Suprapubic skin (tissue), 4 donors: Measurements from ENCODE around the gene GPR183. TPM values are rescaled to one million over a fixed set of nuclear protein-coding genes. Genes with fewer than 3 reads are reported as not detected.

Experiments
- DNase-seq, 2 donors: peaks; one replicate each; pipeline ENCODE4 v3.0.0-alpha.2; 2019; ENCODE audit warnings: low spot score in 2 of 2
- H3K27ac ChIP-seq: fragments of 200-600 bp; sonication (generic); one replicate; pipeline ENCODE4 v1.5.1; 2019
- H3K27me3 ChIP-seq: fragments of 200-600 bp; sonication (generic); one replicate; pipeline ENCODE4 v1.5.1; 2019
- H3K36me3 ChIP-seq: fragments of 200-600 bp; sonication (generic); one replicate; pipeline ENCODE4 v1.5.1; 2019
- H3K4me1 ChIP-seq: fragments of 200-600 bp; sonication (generic); one replicate; pipeline ENCODE4 v1.5.1; 2019
- H3K4me3 ChIP-seq: fragments of 200-600 bp; sonication (generic); one replicate; pipeline ENCODE4 v1.5.1; 2019; ENCODE audit warnings: mild to moderate bottlenecking
- H3K9me3 ChIP-seq: fragments of 200-600 bp; sonication (generic); one replicate; pipeline ENCODE4 v1.5.1; 2019
- EP300 ChIP-seq: sonication (generic); formaldehyde crosslinking; IDR thresholded peaks from one replicate; pipeline ENCODE4 v1.6.1; 2017; ENCODE audit warnings: antibody characterized with exemption
- POLR2A ChIP-seq, 2 donors: fragments of 450-650 bp; IDR thresholded peaks; one replicate each; pipeline ENCODE4 v1.6.1; 2017; ENCODE audit warnings: antibody characterized with exemption in 2 of 2, mild to moderate bottlenecking in 2 of 2, moderate library complexity in 2 of 2
- POLR2AphosphoS5 ChIP-seq, 3 donors: sonication (generic); formaldehyde crosslinking; IDR thresholded peaks; one replicate each; pipeline ENCODE4 v1.6.1; 2017; ENCODE audit warnings: antibody characterized with exemption in 3 of 3
- WGBS: methylation state at CpG from one replicate; pipeline ENCODE4 v1.1.5; 2018; 5-methylcytosine and 5-hydroxymethylcytosine counted together
- total RNA-seq, 4 donors: library from RNA; depleted of rRNA; stranded (reverse); fragments of >200 nt; gene quantifications; one replicate each; pipeline ENCODE4 v1.1.0, GENCODE V29; 2016
- TF ChIP-seq, protein P1 (sequence below), 2 donors: fragments of 200-600 bp in 1 of 2; fragments of 450-650 bp in 1 of 2; sonication (generic) in 1 of 2; IDR thresholded peaks; one replicate each; pipeline ENCODE4 v1.5.1; 2016 to 2019; ENCODE audit warnings: antibody characterized with exemption in 2 of 2, mild to moderate bottlenecking in 1 of 2, moderate library complexity in 1 of 2

The GPR183 gene
- total RNA-seq, 4 donors from 2014 or later = 2.3 to 7.0 (median 4.4) TPM

- Histone ChIP-seq H3K4me1 (no peaks in the 10 kb centered on the region), H3K36me3 (peaks cover 17% of the 10 kb centered on the region), H3K27ac (no peak overlapping the region), H3K27me3 (no peaks in the 10 kb centered on the region), H3K9me3 (no peaks in the 10 kb centered on the region), H3K4me3 (no peak overlapping the region)
- DNase-seq = no peak
- 78% methylated on average over 4 of the region's 4 CpGs for WGBS
- TF ChIP-seq, protein P1, sequence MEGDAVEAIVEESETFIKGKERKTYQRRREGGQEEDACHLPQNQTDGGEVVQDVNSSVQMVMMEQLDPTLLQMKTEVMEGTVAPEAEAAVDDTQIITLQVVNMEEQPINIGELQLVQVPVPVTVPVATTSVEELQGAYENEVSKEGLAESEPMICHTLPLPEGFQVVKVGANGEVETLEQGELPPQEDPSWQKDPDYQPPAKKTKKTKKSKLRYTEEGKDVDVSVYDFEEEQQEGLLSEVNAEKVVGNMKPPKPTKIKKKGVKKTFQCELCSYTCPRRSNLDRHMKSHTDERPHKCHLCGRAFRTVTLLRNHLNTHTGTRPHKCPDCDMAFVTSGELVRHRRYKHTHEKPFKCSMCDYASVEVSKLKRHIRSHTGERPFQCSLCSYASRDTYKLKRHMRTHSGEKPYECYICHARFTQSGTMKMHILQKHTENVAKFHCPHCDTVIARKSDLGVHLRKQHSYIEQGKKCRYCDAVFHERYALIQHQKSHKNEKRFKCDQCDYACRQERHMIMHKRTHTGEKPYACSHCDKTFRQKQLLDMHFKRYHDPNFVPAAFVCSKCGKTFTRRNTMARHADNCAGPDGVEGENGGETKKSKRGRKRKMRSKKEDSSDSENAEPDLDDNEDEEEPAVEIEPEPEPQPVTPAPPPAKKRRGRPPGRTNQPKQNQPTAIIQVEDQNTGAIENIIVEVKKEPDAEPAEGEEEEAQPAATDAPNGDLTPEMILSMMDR (IDR thresholded peaks at IDR 0.05) = no peak
- TF ChIP-seq POLR2A (IDR thresholded peaks at IDR 0.05) = no peak
- TF ChIP-seq POLR2AphosphoS5 (IDR thresholded peaks at IDR 0.05) = no peak
- no peak for TF ChIP-seq EP300
Observed at GRCh38 chr13:99335603-99336002, 28.4 kb upstream of the GPR183 start.

DNA sequence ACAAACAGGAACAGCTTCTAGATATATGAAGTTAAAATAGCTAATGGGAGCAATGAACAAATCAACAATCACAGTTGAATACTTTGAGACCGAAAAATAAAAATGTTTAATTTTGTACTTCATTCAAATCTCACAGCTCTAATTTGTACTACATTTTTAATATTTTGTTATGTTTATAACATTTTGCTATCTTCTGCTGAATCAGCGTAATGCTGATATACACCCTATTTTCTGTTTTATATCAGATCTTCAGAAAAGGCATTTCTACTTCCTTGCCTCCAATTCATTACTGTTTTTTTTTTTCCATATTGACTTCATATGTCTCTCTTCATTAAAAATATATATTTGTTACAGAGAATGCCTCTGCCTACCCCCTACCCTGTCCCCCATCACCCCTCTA, 27.9 kb upstream of the GPR183 start:
- DNase-seq = no peak
- 96% methylated on average over 2 of the region's 2 CpGs for WGBS
- Histone ChIP-seq H3K4me1 (no peaks in the 10 kb centered on the region), H3K4me3 (no peak overlapping the region), H3K27ac (no peak overlapping the region), H3K27me3 (no peaks in the 10 kb centered on the region), H3K36me3 (peaks cover 12% of the 10 kb centered on the region), H3K9me3 (no peaks in the 10 kb centered on the region)
- no peak for TF ChIP-seq EP300
- TF ChIP-seq POLR2A (IDR thresholded peaks at IDR 0.05) = no peak
- no peak for TF ChIP-seq POLR2AphosphoS5 (IDR thresholded peaks at IDR 0.05)
- TF ChIP-seq, protein P1 (IDR thresholded peaks at IDR 0.05) = no peak

GRCh38 chr13:99334221-99334620, 27.0 kb upstream of the GPR183 start:
- 93% methylated on average over 3 of the region's 3 CpGs for WGBS
- no peaks in the 10 kb centered on the region for H3K9me3 ChIP-seq
- DNase-seq = no peak
- TF ChIP-seq, protein P1 (IDR thresholded peaks at IDR 0.05) = no peak
- no peak for TF ChIP-seq POLR2A (IDR thresholded peaks at IDR 0.05)
- no peak for TF ChIP-seq EP300
- TF ChIP-seq POLR2AphosphoS5 (IDR thresholded peaks at IDR 0.05) = no peak
- no peak overlapping the region for H3K4me3 ChIP-seq
- no peaks in the 10 kb centered on the region for H3K4me1 ChIP-seq
- no peaks in the 10 kb centered on the region for H3K27me3 ChIP-seq
- H3K36me3 ChIP-seq = peaks cover 14% of the 10 kb centered on the region
- H3K27ac ChIP-seq = no peak overlapping the region

DNA sequence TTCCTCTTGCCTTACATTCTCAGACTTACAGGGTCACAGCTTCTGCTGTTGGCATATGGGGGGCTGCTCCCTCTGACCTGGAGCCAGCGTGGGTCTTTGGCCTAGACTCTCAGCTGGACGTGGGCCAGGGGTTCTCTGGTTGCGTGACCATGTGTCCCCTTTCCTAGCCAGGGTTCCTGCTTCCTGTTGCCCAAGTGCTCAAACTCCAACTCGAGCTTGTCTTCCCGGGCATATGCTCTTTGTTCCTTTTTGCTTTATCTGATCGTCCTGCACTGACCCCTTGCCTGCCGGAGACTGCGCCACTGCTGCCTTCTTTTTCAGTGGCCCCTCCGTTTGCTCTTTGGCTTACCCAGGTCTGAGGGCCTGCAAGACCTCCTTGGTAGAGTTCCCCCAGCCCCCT, 25.3 kb upstream of the GPR183 start:
- H3K27me3 ChIP-seq = no peaks in the 10 kb centered on the region
- TF ChIP-seq POLR2A (IDR thresholded peaks at IDR 0.05) (no peak), EP300 (no peak), POLR2AphosphoS5 (IDR thresholded peaks at IDR 0.05) (no peak)
- TF ChIP-seq, protein P1 (IDR thresholded peaks at IDR 0.05) = no peak
- peaks cover 22% of the 10 kb centered on the region for H3K36me3 ChIP-seq
- H3K4me3 ChIP-seq = no peak overlapping the region
- WGBS = 93% methylated on average over 9 of the region's 9 CpGs
- no peak overlapping the region for H3K27ac ChIP-seq
- DNase-seq = no peak
- H3K9me3 ChIP-seq = no peaks in the 10 kb centered on the region
- H3K4me1 ChIP-seq = no peaks in the 10 kb centered on the region

DNA sequence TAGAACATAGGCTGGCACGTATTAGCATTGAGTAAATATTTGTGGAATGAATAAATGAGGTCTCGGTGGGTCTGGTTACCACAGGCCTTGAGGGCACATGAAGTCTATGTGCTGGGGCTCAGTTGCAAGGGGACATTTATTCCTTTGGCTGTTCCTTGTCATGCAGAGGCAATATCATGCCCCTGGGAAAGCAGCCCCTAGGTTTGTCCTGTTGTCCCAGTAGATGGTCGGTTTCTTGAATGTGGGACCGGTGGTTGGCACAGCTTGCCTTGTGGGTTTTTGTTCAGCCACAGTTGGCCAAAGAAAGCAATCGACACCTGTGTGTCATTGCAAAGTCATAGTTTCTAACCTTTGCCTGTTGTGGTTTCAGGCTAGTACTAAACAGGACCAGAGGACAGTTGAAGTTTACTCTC, 24.7 kb upstream of the GPR183 start:
- peaks cover 22% of the 10 kb centered on the region for H3K36me3 ChIP-seq
- H3K4me3 ChIP-seq = no peak overlapping the region
- DNase-seq = no peak
- 82% methylated on average over 5 of the region's 5 CpGs for WGBS
- TF ChIP-seq, protein P1 (IDR thresholded peaks at IDR 0.05) = no peak
- TF ChIP-seq EP300 = no peak
- TF ChIP-seq POLR2AphosphoS5 (IDR thresholded peaks at IDR 0.05) = no peak
- no peak for TF ChIP-seq POLR2A (IDR thresholded peaks at IDR 0.05)
- no peaks in the 10 kb centered on the region for H3K4me1 ChIP-seq
- no peak overlapping the region for H3K27ac ChIP-seq
- no peaks in the 10 kb centered on the region for H3K9me3 ChIP-seq
- no peaks in the 10 kb centered on the region for H3K27me3 ChIP-seq
